ENCODE measurements around the gene SGPP1.

DNA sequence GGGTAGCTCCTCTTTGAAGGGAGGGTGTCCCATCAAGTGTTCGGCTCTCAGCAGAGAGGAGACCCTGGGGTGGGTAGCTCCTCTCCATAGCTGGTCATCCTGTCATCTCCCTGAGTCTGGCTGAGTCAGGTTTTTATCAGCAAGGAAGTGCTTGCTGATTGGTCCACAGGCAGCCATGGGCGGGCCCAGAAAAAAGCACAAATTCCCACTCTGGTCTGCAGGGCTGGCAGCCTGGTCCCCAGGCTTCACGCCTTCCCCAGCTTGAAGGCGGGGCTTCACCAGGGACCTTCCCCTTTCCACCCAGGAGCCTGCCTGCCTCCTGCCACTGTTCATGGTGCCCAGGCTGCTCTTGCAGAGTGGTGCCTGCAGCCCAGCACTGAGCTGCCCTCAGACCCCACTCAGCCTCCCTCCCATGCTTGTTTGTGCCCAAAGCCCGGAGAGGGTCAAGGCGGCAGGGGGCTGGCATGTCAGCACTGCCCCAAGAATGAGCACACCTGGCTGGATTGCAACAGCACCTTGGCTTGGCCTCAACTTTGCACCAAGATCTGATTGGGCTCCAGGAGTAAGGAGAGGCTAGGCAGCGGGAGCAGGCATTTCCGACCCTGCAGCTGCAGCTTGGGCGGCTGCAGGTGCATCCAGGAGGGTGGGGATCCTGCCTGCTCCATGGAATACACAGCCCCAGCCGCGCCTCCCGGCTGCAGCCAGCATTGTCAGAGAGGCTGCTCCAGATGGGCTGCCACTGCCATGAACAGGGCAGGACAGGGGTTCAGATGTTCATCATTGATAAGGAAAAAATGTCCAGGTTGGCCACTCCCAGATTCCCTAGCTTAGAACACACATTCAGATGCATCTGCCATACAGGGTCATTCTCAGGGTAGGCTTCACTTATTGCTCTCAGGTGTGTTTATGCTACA lies 64.2 kb downstream of the SGPP1 start:
- TF ChIP-seq POLR2A (IDR thresholded peaks at IDR 0.05), result no peak
- TF ChIP-seq, protein P1, sequence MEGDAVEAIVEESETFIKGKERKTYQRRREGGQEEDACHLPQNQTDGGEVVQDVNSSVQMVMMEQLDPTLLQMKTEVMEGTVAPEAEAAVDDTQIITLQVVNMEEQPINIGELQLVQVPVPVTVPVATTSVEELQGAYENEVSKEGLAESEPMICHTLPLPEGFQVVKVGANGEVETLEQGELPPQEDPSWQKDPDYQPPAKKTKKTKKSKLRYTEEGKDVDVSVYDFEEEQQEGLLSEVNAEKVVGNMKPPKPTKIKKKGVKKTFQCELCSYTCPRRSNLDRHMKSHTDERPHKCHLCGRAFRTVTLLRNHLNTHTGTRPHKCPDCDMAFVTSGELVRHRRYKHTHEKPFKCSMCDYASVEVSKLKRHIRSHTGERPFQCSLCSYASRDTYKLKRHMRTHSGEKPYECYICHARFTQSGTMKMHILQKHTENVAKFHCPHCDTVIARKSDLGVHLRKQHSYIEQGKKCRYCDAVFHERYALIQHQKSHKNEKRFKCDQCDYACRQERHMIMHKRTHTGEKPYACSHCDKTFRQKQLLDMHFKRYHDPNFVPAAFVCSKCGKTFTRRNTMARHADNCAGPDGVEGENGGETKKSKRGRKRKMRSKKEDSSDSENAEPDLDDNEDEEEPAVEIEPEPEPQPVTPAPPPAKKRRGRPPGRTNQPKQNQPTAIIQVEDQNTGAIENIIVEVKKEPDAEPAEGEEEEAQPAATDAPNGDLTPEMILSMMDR (IDR thresholded peaks at IDR 0.05), result no peak
